Ectodermal cell (in vitro differentiated cells): ENCODE results near the gene MCF2L2.

ENCODE experiments used
- H3K27ac ChIP-seq: 2 replicates; pipeline ENCODE4 v1.7.0; 2013; ENCODE audit warnings: mild to moderate bottlenecking, low read depth, low read length; ENCODE audit not compliant: insufficient read depth, poor library complexity, severe bottlenecking
- H3K27me3 ChIP-seq: 2 replicates; pipeline ENCODE4 v1.7.0; 2013; ENCODE audit warnings: mild to moderate bottlenecking, low read length; ENCODE audit not compliant: insufficient read depth, control insufficient read depth, poor library complexity, severe bottlenecking
- H3K36me3 ChIP-seq: one replicate; pipeline ENCODE4 v1.7.0; 2013; ENCODE audit warnings: low read length; ENCODE audit not compliant: control insufficient read depth, insufficient read depth
- H3K4me1 ChIP-seq: one replicate; pipeline ENCODE4 v1.7.0; 2013; ENCODE audit warnings: low read length; ENCODE audit not compliant: control insufficient read depth, insufficient read depth
- H3K4me3 ChIP-seq: 2 replicates; pipeline ENCODE4 v1.7.0; 2013; ENCODE audit warnings: low read depth, low read length, control low read depth; ENCODE audit not compliant: insufficient read depth
- H3K9me3 ChIP-seq: 2 replicates; pipeline ENCODE4 v1.7.0; 2013; ENCODE audit warnings: mild to moderate bottlenecking, low read length, moderate library complexity; ENCODE audit not compliant: control insufficient read depth
- WGBS, 2 experiments: methylation state at CpG; one replicate each; pipeline ENCODE4 v1.1.7; 2013; ENCODE audit warnings: missing lambda C conversion rate in 2 of 2; 5-methylcytosine and 5-hydroxymethylcytosine counted together

Gene MCF2L2

GRCh38 chr3:183252973-183253527 lies 175.4 kb downstream of the MCF2L2 start, which contains the start of gene B3GNT5:
B3GNT5 (plus strand) TSS chr3:183253253; CDS start chr3:183269799, 16,546 bp downstream.
- Histone ChIP-seq H3K4me3 (peak within 1 kb of the TSS; percentile 70), H3K36me3 (no peaks in the 10 kb centered on the region), H3K27me3 (peaks cover 50% of the 10 kb centered on the region), H3K4me1 (peaks cover 5% of the 10 kb centered on the region), H3K9me3 (no peaks in the 10 kb centered on the region), H3K27ac (peak within 1 kb of the TSS; percentile 33)
- 1 to 2% methylated on average over 43 of the region's 43 CpGs for WGBS, 2 experiments

GRCh38 chr3:183252118-183252782 lies 176.2 kb downstream of the MCF2L2 start:
- Histone ChIP-seq H3K27me3 (peaks cover 50% of the 10 kb centered on the region), H3K36me3 (no peaks in the 10 kb centered on the region), H3K4me1 (peaks cover 5% of the 10 kb centered on the region), H3K9me3 (no peaks in the 10 kb centered on the region), H3K4me3 (no peak overlapping the region), H3K27ac (no peak overlapping the region)
- 96 to 98% methylated on average over 4 to 5 of the region's 5 CpGs for whole genome bisulfite sequencing, 2 experiments

DNA sequence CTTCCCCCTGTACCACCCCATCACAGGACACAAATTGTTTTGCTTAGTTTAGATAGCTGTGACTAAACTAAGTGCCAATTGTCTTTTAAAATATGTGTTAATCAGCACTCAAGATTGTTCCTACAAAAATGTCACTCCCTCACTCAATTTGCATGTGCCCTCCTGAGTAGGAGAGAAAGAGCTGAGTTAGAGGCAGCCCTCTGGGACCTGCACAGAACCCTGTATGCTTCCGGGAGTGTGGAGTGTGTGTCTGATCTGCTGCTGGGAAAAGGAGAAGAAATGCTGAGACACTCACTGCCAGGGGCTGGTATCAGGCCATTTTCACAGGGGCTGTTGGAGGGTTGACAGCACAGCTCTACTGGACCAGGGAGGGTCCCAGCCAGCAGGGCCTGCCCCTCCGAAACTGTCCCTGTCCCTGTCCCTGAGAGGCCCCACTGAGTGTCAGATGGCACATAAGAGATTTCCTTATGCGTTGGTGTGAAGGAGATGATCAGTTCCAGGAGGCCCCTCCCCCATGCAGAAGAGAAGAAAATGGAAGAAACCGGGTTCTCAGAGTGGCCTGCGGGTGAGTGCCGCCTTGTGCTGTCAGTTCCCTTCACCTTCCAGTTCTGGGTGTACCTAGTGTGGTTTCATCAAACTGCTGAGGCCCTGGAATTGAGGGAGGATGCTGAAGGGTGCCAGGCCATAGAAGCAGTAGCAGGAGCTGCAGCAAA lies 179.3 kb downstream of the MCF2L2 start:
- Histone ChIP-seq H3K36me3 (no peaks in the 10 kb centered on the region), H3K27me3 (peaks cover 35% of the 10 kb centered on the region), H3K4me3 (no peak overlapping the region), H3K27ac (no peak overlapping the region), H3K4me1 (peaks cover 5% of the 10 kb centered on the region), H3K9me3 (no peaks in the 10 kb centered on the region)
- WGBS, 2 experiments: 61 to 65% methylated on average over 6 of the region's 6 CpGs

- Histone ChIP-seq H3K4me3 (no peak overlapping the region), H3K27ac (no peak overlapping the region), H3K36me3 (no peaks in the 10 kb centered on the region), H3K4me1 (peaks cover 5% of the 10 kb centered on the region), H3K27me3 (peaks cover 15% of the 10 kb centered on the region), H3K9me3 (peaks cover 6% of the 10 kb centered on the region)
- 85 to 87% methylated on average over 5 to 6 of the region's 6 CpGs for WGBS, 2 experiments
These were observed 181.3 kb downstream of the MCF2L2 start for GRCh38 chr3:183247011-183247589.

- Histone ChIP-seq H3K4me3 (no peak overlapping the region), H3K4me1 (peaks cover 5% of the 10 kb centered on the region), H3K27ac (no peak overlapping the region), H3K36me3 (no peaks in the 10 kb centered on the region), H3K27me3 (no peaks in the 10 kb centered on the region), H3K9me3 (peaks cover 6% of the 10 kb centered on the region)
These were observed 183.4 kb downstream of the MCF2L2 start for GRCh38 chr3:183244981-183245476.

- Histone ChIP-seq H3K4me3 (no peak overlapping the region), H3K36me3 (no peaks in the 10 kb centered on the region), H3K27me3 (no peaks in the 10 kb centered on the region), H3K9me3 (peaks cover 6% of the 10 kb centered on the region), H3K4me1 (peaks cover 2% of the 10 kb centered on the region), H3K27ac (no peak overlapping the region)
- WGBS, 2 experiments: 100% methylated on average over 2 of the region's 2 CpGs
These were observed 184.2 kb downstream of the MCF2L2 start for GRCh38 chr3:183244219-183244618.

- Histone ChIP-seq H3K4me3 (no peak overlapping the region), H3K9me3 (peaks cover 6% of the 10 kb centered on the region), H3K27me3 (no peaks in the 10 kb centered on the region), H3K36me3 (no peaks in the 10 kb centered on the region), H3K4me1 (no peaks in the 10 kb centered on the region), H3K27ac (no peak overlapping the region)
- WGBS, 2 experiments: 90 to 91% methylated on average over 1 of the region's 1 CpG
These were observed 186.0 kb downstream of the MCF2L2 start for GRCh38 chr3:183242431-183242830.

DNA sequence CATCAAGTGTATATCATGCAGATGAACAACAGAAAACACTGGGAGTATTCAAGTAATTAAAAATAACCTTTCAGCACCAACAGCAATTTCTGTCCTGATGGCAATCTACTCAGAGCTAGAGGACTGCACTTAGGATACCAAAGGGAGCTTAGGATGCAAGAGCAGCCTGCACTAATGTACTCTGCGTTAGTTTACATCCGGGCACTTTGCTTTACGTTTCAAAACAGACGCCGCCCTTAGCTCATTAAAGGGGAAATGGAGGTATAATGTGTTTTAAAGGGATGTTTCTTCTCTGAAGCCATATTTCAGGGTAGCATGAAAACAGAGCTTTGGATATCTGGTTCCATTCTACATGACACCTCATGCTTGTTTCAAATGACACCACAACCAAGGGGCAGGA lies 189.4 kb downstream of the MCF2L2 start:
- Histone ChIP-seq H3K36me3 (no peaks in the 10 kb centered on the region), H3K27me3 (no peaks in the 10 kb centered on the region), H3K9me3 (peaks cover 6% of the 10 kb centered on the region), H3K4me1 (no peaks in the 10 kb centered on the region), H3K27ac (no peak overlapping the region), H3K4me3 (no peak overlapping the region)
- 93 to 97% methylated on average over 5 of the region's 5 CpGs for WGBS, 2 experiments

DNA sequence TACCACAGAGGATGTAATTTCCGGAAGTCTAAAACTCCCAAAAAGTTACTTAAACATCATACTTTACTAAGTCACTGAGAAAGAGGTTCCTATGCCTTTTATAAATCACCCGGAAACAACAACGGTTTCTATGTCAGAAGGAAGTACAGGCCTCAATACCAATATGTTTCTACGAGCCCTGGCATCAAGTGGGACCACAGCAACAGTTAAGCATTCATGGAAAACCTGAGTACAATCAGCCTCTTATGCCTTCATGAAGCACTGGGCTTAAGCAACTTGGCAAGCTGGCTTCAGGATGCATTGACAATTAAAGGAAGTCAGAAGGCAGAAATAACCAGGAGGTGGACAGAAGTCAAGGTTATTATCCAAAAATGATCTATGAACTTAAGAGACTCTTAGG lies 194.5 kb downstream of the MCF2L2 start:
- WGBS, 2 experiments: 94 to 97% methylated on average over 4 of the region's 4 CpGs
- no peak overlapping the region for H3K27ac ChIP-seq

GRCh38 chr3:183230826-183231225 lies 197.6 kb downstream of the MCF2L2 start:
- Histone ChIP-seq H3K27ac (no peak overlapping the region), H3K4me1 (no peaks in the 10 kb centered on the region), H3K27me3 (no peaks in the 10 kb centered on the region), H3K36me3 (no peaks in the 10 kb centered on the region), H3K9me3 (no peaks in the 10 kb centered on the region), H3K4me3 (no peak overlapping the region)
- WGBS, 2 experiments: 97 to 100% methylated on average over 1 to 3 of the region's 3 CpGs

More for the DNA sequence above, 194.5 kb downstream of the MCF2L2 start:
- no peaks in the 10 kb centered on the region for H3K36me3 ChIP-seq
- no peaks in the 10 kb centered on the region for H3K9me3 ChIP-seq
- no peak overlapping the region for H3K4me3 ChIP-seq
- H3K4me1 ChIP-seq: no peaks in the 10 kb centered on the region
- no peaks in the 10 kb centered on the region for H3K27me3 ChIP-seq
